HG02840 (cell line): ENCODE results near the gene CIDEB.

ENCODE experiments used
- ATAC-seq: cut with Tn5 transposase; IDR thresholded peaks from one replicate; pipeline ENCODE4 v1.9.1; 2021; ENCODE audit warnings: mild to moderate bottlenecking, moderate library complexity, moderate number of reproducible peaks; ENCODE audit not compliant: unreplicated experiment, low FRiP score

CIDEB gene

GRCh38 chr14:24258548-24259265, 49.1 kb downstream of the CIDEB start:
- no peak for ATAC-seq

- no peak for ATAC-seq
Measured at GRCh38 chr14:24258119-24258518, 49.7 kb downstream of the CIDEB start.

GRCh38 chr14:24256960-24257359, 50.8 kb downstream of the CIDEB start:
- no peak for ATAC-seq

GRCh38 chr14:24255931-24256711, 51.7 kb downstream of the CIDEB start:
- ATAC-seq = no peak

- ATAC-seq = no peak
Measured at GRCh38 chr14:24255438-24255837, 52.3 kb downstream of the CIDEB start.
